ENCODE measurements around the gene TTC24.

GRCh38 chr1:156572663-156573018 lies 6.9 kb upstream of the TTC24 start:
- TF ChIP-seq POLR2A (IDR thresholded peaks at IDR 0.05) (no peak), CTCF (IDR thresholded peaks at IDR 0.05) (no peak)
